Spleen (tissue), 11 donors: ENCODE results near the gene NUDT8. TPM values are rescaled to one million over a fixed set of nuclear protein-coding genes. Genes with fewer than 3 reads are reported as not detected.

Source experiments
- DNase-seq: peaks from one replicate; pipeline ENCODE4 v3.0.0-alpha.2; 2020
- H3K27ac ChIP-seq, 8 donors: fragments of 200-600 bp; sonication (generic) in 7 of 8; 1 replicate in 4 of 8; 2 replicates in 4 of 8; pipeline versions ENCODE4 v1.5.0 to v1.8.0; 2016 to 2021; ENCODE audit warnings: inconsistent platforms in 4 of 8, mild to moderate bottlenecking in 4 of 8, moderate library complexity in 1 of 8
- H3K27me3 ChIP-seq, 7 donors: fragments of 200-600 bp; sonication (generic) in 6 of 7; replicated peaks in 1 of 7; 1 replicate in 4 of 7; 2 replicates in 3 of 7; pipeline versions ENCODE4 v1.5.0 to v1.8.0; 2016 to 2021; ENCODE audit warnings: inconsistent platforms in 3 of 7, mild to moderate bottlenecking in 1 of 7
- H3K36me3 ChIP-seq, 6 donors: fragments of 200-600 bp; sonication (generic) in 5 of 6; 1 replicate in 4 of 6; 2 replicates in 2 of 6; pipeline versions ENCODE4 v1.5.0 to v1.8.0; 2016 to 2021; ENCODE audit warnings: inconsistent platforms in 2 of 6
- H3K4me1 ChIP-seq, 6 donors: fragments of 200-600 bp; sonication (generic) in 5 of 6; 1 replicate in 3 of 6; 2 replicates in 3 of 6; pipeline versions ENCODE4 v1.5.0 to v1.8.0; 2016 to 2021; ENCODE audit warnings: inconsistent platforms in 3 of 6
- H3K4me3 ChIP-seq, 8 donors: fragments of 200-600 bp; sonication (generic) in 7 of 8; 1 replicate in 4 of 8; 2 replicates in 4 of 8; pipeline versions ENCODE4 v1.5.0 to v1.8.0; 2016 to 2021; ENCODE audit warnings: inconsistent platforms in 4 of 8, mild to moderate bottlenecking in 4 of 8, moderate library complexity in 2 of 8
- H3K9me3 ChIP-seq, 8 donors: fragments of 200-600 bp; sonication (generic) in 7 of 8; 1 replicate in 4 of 8; 2 replicates in 4 of 8; pipeline versions ENCODE4 v1.5.0 to v1.8.0; 2016 to 2021; ENCODE audit warnings: inconsistent platforms in 4 of 8
- POLR2A ChIP-seq, 3 donors: fragments of 450-650 bp; IDR thresholded peaks; one replicate each; pipeline ENCODE4 v1.5.1; 2017; ENCODE audit warnings: antibody characterized with exemption in 3 of 3, mild to moderate bottlenecking in 1 of 3
- POLR2AphosphoS5 ChIP-seq, 3 donors: sonication (generic); formaldehyde crosslinking; IDR thresholded peaks; one replicate each; pipeline ENCODE4 v1.5.1; 2017; ENCODE audit warnings: antibody characterized with exemption in 3 of 3
- WGBS, 5 donors: extraction: QIAGEN DNeasy Blood & Tissue Kit in 3 of 5; methylation state at CpG; one replicate each; pipeline versions ENCODE4 v1.1.5 to v1.1.7; 2013 to 2018; 5-methylcytosine and 5-hydroxymethylcytosine counted together
- intact Hi-C: fragments of 100-400 bp; cut with DNase I; formaldehyde crosslinking; loops from one replicate; pipeline ENCODE4 v1.15.0; 2023; ENCODE audit warnings: low total_unique reads
- polyA plus RNA-seq, 3 donors: library from polyadenylated mRNA; stranded (reverse); fragments of 200-250 nt; gene quantifications; one replicate each; pipeline ENCODE4 v1.2.1, GENCODE V29; 2013
- total RNA-seq, 7 donors: library from RNA; depleted of rRNA in 3 of 7; stranded (reverse); fragments of >200 nt in 3 of 7; fragmentation: NEBNext Ultra II Directional in 4 of 7; extraction: Animal tissue kit (Norgen Biotek cat#: 25700) in 4 of 7; gene quantifications; one replicate each; pipeline versions ENCODE4 v1.1.0 to v1.2.1, GENCODE V29; 2016 to 2021
- TF ChIP-seq, protein P1 (sequence below), 11 experiments: fragments of 200-600 bp in 7 of 11; fragments of 450-650 bp in 4 of 11; sonication (generic) in 4 of 11; IDR thresholded peaks in 8 of 11; conservative IDR thresholded peaks in 3 of 11; 1 replicate in 7 of 11; 2 replicates in 4 of 11; pipeline versions ENCODE4 v1.4.0 to v1.8.0; 2016 to 2021; ENCODE audit warnings: antibody characterized with exemption in 11 of 11, inconsistent platforms in 4 of 11, mild to moderate bottlenecking in 1 of 11
- donor health status: healthy with polysubstance abuse.
- donor health status: DM: no; HTN: no; CAD: no; lungs with moderate emphysema.
- donor health status: DM: no; HTN: no; CAD: no.
- donor health status: Bipolar disorder and iron deficiency.
- donor health status: healthy.
- donor health status: DM: no; HTN: no; CAD: no.
- donor health status: DM: yes; HTN: yes; CAD: no.

Gene NUDT8
- total and polyA plus RNA-seq, 10 donors = 2.7 to 9.2 (median 5.9) TPM

DNA sequence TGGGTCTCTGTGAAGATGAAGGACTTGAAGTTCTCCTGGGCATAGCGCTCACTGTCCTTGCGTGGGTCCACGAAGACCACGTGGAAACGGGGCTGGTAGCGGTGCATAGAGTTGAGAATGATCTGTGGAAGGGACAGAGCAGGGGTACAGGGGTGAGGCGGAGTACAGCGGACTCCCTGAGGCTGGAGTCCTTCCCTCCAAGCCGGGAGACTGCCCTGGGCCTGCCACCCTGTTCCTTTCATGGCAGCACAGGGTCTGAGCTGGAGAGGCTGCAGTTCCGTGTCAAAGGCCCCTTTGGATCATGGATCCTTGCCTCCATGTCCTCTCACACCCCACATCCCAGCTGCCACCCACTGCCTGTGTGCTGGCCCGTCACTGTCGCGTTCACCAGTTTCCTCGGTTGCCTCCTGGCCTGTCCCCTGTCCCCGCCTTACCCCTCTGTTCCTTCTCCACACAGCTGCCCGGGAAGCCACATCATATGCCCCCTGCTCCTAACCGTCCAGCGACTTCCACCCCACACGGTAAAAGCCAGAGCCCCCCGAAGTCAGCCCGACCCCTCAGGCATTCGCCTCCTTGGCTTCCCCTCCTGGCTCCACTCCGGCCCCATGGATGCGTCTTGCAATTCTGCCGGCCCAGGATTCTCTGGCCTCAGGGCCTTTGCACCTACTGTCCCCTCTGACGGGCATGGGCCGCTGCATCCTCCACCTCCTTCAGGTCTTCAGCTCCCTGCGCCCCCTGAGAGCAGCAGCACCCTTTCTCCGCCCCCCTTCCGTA is 3.4 kb upstream of the NUDT8 start:
- Histone ChIP-seq H3K36me3 (no peaks in the 10 kb centered on the region), H3K9me3 (no peaks in the 10 kb centered on the region), H3K4me3 (no peak overlapping the region), H3K27ac (no peak overlapping the region), H3K4me1 (peaks cover 7 to 25% (median 20%) of the 10 kb centered on the region in 6 donors), H3K27me3 (no peaks in the 10 kb centered on the region)
- TF ChIP-seq POLR2A (IDR thresholded peaks at IDR 0.05) (no peak), POLR2AphosphoS5 (IDR thresholded peaks at IDR 0.05) (no peak)
- TF ChIP-seq, protein P1, sequence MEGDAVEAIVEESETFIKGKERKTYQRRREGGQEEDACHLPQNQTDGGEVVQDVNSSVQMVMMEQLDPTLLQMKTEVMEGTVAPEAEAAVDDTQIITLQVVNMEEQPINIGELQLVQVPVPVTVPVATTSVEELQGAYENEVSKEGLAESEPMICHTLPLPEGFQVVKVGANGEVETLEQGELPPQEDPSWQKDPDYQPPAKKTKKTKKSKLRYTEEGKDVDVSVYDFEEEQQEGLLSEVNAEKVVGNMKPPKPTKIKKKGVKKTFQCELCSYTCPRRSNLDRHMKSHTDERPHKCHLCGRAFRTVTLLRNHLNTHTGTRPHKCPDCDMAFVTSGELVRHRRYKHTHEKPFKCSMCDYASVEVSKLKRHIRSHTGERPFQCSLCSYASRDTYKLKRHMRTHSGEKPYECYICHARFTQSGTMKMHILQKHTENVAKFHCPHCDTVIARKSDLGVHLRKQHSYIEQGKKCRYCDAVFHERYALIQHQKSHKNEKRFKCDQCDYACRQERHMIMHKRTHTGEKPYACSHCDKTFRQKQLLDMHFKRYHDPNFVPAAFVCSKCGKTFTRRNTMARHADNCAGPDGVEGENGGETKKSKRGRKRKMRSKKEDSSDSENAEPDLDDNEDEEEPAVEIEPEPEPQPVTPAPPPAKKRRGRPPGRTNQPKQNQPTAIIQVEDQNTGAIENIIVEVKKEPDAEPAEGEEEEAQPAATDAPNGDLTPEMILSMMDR (IDR thresholded peaks at IDR 0.05 in 8 of 11, conservative IDR thresholded peaks at IDR 0.05 in 3 of 11) = no peak
- 89 to 94% (median 92%) methylated on average over 30 of the region's 30 CpGs for WGBS, 5 donors
- intact Hi-C loops = no loop called here
- DNase-seq = no peak

DNA sequence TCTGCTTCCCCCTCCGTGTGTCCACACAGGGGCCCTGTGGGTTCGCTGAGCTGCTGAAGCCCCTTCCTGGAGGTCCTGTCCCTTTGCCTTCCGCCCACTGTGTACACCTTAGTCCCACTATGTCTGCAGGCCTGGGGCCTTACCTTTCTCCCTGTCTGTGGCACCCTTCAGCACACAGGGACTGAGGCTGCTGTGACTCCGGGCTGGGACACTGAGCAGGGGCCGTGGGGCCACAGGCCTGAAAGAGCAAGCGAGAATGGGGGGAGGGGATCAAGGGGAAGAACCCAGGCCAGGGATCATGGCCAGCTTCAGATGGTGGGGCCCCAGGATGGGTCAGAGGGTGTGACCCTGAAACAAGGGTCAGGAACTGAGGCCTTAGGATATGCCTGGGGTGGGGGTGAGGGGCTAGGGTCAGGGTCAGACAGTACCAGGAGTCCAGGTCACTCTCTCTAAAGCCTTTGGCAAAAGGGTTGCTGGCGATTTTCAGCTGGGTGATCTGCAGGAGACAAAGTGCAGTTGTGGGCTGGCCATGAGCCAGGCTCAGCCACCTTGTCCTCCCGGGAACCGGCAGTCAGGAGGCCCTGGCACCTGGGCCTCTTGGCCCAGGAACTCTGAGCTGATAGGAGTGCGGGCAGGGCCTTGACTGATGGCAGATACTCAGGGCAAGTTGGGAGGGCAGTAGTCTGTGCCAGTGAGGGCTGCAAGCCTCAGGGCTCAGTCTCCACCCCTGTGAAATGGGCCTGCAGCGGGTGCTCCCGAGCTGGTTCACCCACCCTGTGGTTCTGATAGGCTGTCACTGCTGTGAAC is 2.6 kb upstream of the NUDT8 start:
- WGBS, 5 donors = 72 to 83% (median 82%) methylated on average over 9 to 12 of the region's 12 CpGs
- no peaks in the 10 kb centered on the region for H3K36me3 ChIP-seq
- peak; percentile 76 for DNase-seq
- no peak overlapping the region for H3K27ac ChIP-seq
- TF ChIP-seq, protein P1 (IDR thresholded peaks at IDR 0.05 in 8 of 11, conservative IDR thresholded peaks at IDR 0.05 in 3 of 11) = no peak
- no peak for TF ChIP-seq POLR2A (IDR thresholded peaks at IDR 0.05)
- TF ChIP-seq POLR2AphosphoS5 (IDR thresholded peaks at IDR 0.05) = no peak
- intact Hi-C loops = no loop called here
- no peak overlapping the region for H3K4me3 ChIP-seq
- no peaks in the 10 kb centered on the region for H3K9me3 ChIP-seq
- H3K4me1 ChIP-seq = peaks cover 7 to 25% (median 20%) of the 10 kb centered on the region in 6 donors
- H3K27me3 ChIP-seq = no peaks in the 10 kb centered on the region

DNA sequence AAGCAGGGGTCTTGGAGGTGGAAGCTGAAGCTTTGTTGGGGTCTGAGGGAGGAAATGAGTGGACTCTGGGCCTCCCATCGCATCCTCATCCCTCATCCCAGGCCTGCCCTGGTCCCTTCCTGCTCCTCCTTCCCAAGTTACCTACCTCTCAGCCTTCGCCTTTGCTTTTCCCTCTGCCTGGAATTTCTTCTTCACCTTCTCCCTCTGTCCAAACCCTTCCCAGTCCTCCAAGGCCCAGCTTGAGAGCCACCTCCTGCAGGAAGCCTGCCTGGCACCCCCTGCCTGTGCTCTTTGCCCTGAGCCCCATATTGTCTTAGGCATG is 2.1 kb upstream of the NUDT8 start:
- Histone ChIP-seq H3K27me3 (no peaks in the 10 kb centered on the region), H3K36me3 (no peaks in the 10 kb centered on the region), H3K4me3 (no peak overlapping the region), H3K4me1 (peaks cover 7 to 25% (median 20%) of the 10 kb centered on the region in 6 donors), H3K27ac (no peak overlapping the region), H3K9me3 (no peaks in the 10 kb centered on the region)
- DNase-seq = no peak
- WGBS, 5 donors = 85 to 100% (median 95%) methylated on average over 2 of the region's 2 CpGs
- intact Hi-C loops = no loop called here
- TF ChIP-seq POLR2AphosphoS5 (IDR thresholded peaks at IDR 0.05) (no peak), POLR2A (IDR thresholded peaks at IDR 0.05) (no peak)
- TF ChIP-seq, protein P1 (IDR thresholded peaks at IDR 0.05 in 8 of 11, conservative IDR thresholded peaks at IDR 0.05 in 3 of 11) = no peak

DNA sequence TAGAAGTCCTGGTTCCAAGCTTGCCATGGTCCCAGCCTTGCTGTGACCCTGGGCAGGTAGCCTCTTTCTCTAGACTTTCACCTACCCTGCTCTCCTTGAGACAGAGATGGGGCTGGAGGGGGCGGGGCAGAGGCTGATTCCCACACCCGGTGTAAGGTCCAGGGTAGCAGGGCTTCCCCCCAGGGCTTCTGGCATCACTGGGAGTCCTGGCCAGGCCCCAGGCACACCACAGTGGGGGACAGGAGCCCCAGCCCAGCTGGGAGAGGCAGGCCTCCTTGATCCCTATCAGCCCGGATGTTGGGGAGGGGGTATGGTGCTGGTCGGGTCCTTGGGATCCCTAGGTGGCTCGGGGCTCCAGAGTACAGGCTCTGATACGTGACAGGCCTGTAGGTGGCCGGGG is 1.7 kb upstream of the NUDT8 start:
- Histone ChIP-seq H3K9me3 (no peaks in the 10 kb centered on the region), H3K27ac (peak overlapping the region in 3 of 8 donors; percentile 93 to 94 (median 93)), H3K27me3 (no peaks in the 10 kb centered on the region), H3K36me3 (no peaks in the 10 kb centered on the region), H3K4me1 (peaks cover 7 to 25% (median 20%) of the 10 kb centered on the region in 6 donors), H3K4me3 (peak overlapping the region in 1 of 8 donors; percentile 77)
- DNase-seq = peak; percentile 85
- 81 to 97% (median 83%) methylated on average over 4 to 7 of the region's 7 CpGs for WGBS, 5 donors
- no peak for TF ChIP-seq POLR2AphosphoS5 (IDR thresholded peaks at IDR 0.05)
- no peak for TF ChIP-seq POLR2A (IDR thresholded peaks at IDR 0.05)
- intact Hi-C loops = no loop called here
